Cardiac fibroblast (primary cell): Measurements from ENCODE around the gene TMEM202.

Source experiments
- DNase-seq, 2 donors: peaks; one replicate each; pipeline versions ENCODE4 v3.0.0 to v3.0.0-alpha.2; 2010; ENCODE audit warnings: low read depth in 2 of 2
- H3K4me3 ChIP-seq, 2 donors: replicated peaks in 1 of 2; 1 replicate in 1 of 2; 2 replicates in 1 of 2; pipeline ENCODE4 v1.5.1; 2011; ENCODE audit warnings: low read depth in 2 of 2, low read length in 2 of 2, mild to moderate bottlenecking in 2 of 2, moderate library complexity in 1 of 2
- CTCF ChIP-seq: IDR thresholded peaks from one replicate; pipeline ENCODE4 v1.5.1; 2011; ENCODE audit warnings: low read depth, mild to moderate bottlenecking, low read length, inconsistent platforms

TMEM202 gene

DNA sequence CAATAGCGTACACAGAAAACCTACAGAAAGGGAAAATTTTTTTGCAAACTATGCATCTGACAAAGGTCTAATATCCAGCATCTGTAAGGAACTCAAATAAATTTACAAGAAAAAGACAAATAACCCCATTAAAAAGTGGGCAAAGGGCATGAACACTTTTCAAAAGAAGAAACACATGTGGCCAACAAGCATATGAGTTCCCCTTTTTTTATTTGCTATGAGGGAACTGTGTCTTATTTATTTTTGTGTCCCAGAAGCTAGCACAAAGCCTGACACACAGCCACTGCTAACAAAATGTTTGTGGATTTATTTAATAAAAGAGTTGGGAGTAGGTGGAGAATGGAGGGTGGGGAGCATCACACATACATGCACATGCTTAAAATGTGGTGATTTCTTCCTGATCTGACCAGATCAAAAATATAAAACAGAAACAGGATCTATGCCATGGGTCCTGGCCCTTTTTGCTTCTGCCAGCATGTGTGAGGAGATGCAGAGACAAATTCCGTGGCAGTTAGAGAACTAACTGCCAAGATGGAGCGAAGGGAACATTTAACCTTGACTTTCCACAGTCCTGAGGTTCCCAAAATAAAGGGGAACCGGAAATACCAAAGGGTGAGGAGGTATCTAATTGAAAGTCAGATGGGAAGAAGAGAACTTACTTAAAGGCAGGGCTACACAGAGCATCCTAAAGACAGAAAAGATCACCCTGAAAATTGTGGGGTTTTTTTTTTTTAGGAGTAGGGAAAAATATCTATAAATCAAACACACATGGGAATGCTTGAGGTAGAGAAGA, at the start of gene TMEM202:
Gene TMEM202, plus strand, starts transcription at position 510 of the 793 bp plus-strand sequence. Its CDS starts 22 bp downstream, at position 532.
- no peak within 1 kb of the TSS for H3K4me3 ChIP-seq
- no peak for TF ChIP-seq CTCF
- no peak for DNase-seq

DNA sequence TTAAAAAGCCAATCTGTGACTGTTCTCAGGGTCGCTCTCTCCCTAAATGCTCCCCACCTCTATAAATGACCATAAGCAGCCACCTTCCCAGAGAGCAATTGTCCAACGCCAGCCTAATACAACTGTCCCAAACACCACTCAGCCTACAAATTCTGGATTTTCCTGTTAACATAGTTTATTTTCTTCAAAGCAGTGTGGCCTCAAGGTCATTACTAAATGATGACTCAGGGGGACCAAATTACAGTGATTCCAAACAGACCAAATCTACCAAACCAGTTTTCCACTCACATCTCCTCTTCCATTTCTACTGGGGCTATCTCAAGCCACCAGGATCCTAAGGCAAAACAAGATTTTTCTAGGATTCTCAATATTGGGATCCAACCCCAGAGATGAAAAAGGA, 44.8 kb upstream of the TMEM202 start:
- DNase-seq = no peak
- TF ChIP-seq CTCF = no peak

GRCh38 chr15:72354496-72354895, 43.6 kb upstream of the TMEM202 start:
- no peak for TF ChIP-seq CTCF
- DNase-seq = no peak
- no peak overlapping the region for H3K4me3 ChIP-seq

More for the DNA sequence above, 44.8 kb upstream of the TMEM202 start:
- H3K4me3 ChIP-seq = no peak overlapping the region

DNA sequence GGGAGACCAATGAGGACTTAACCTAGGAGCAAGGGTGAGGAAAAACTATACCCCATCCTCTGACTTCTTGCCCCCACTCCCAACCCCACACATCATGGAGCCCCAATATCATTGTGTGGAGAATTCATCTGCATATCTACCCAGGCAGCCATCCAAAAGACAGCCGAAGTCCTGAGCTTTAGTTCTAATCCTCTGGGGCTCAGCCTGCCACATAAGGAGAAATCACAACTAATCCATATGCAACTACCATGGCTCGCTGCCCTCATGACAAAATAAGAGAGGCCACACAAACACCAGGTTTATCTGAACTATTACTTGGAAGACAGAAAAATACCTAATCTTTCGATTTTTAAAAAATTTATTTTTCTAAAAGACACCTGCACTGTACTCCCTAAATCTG, 40.0 kb upstream of the TMEM202 start:
- H3K4me3 ChIP-seq = no peak overlapping the region
- DNase-seq = no peak

DNA sequence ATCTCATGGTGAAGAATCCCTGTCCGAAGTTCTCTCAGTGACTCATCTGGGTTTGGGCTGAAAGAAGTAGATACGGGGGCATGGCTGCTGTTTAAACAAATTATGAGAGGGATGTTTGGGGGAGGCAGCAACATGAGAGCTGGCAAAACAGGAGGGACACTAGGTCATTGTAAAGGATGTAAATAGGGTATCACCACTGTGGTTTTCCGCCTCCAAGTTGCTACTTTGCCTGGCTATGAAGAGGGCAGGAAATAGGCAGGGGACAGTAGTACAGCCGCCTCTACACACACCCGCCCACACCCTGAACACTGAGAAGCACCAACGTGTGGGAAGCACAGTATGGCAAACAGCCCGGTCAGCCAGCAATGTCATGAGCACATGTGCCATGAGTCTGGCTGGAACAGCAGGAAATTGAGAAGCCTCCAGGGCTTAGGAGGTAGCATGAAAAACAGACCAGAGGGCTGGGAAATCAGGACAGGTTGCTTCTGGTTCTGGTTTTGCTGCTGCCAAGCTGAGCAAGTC, 39.4 kb upstream of the TMEM202 start:
- peak; percentile 70 to 84 for DNase-seq
- no peak overlapping the region for H3K4me3 ChIP-seq
- no peak for TF ChIP-seq CTCF

More for the DNA sequence above, 40.0 kb upstream of the TMEM202 start:
- TF ChIP-seq CTCF = no peak

DNA sequence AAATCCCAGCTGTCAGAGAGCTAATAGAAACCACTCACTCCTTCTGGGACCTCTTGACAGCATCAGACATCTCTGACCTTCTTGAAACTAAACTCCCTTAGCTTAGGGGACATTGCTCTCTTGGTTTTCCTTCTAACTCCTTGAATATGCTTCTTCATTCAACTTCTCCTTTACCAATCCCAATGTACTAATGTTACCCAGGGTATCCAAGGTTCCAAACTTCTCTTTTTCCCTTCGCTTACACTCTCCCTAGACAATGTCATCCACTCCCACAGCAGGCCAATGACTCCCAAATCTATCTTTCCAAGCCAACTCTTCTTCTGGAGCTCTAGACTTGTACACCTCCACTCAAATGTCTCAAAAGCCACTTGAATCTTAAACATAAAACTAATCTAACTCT, 36.9 kb upstream of the TMEM202 start:
- H3K4me3 ChIP-seq = no peak overlapping the region
- no peak for DNase-seq
- no peak for TF ChIP-seq CTCF

- no peak for TF ChIP-seq CTCF
- no peak for DNase-seq
- H3K4me3 ChIP-seq = no peak overlapping the region
Observed at GRCh38 chr15:72365844-72366243, 32.3 kb upstream of the TMEM202 start.
